Naive B cell (primary cell): ENCODE measurements around the gene CEP85L. TPM values are rescaled to one million over a fixed set of nuclear protein-coding genes. Genes with fewer than 3 reads are reported as not detected.
A peak's percentile ranks its signal among the peaks of the same experiment; 100 is the strongest.

Source experiments
- ATAC-seq, 2 donors: fragments of 150-1000 bp; cut with Tn5 transposase; 2 replicates each; pipeline ENCODE4 v1.10.0; 2021; ENCODE audit warnings: low read depth in 2 of 2, mild to moderate bottlenecking in 2 of 2, moderate library complexity in 2 of 2
- DNase-seq: peaks from one replicate; pipeline ENCODE4 v3.0.0; 2022
- H3K27ac Mint-ChIP-seq, 6 donors: one replicate each; pipeline ENCODE4 v1.8.0; 2020 to 2022; ENCODE audit warnings: mild to moderate bottlenecking in 6 of 6, mixed read lengths in 6 of 6, moderate library complexity in 5 of 6, inconsistent platforms in 2 of 6
- H3K27me3 Mint-ChIP-seq, 3 donors: one replicate each; pipeline ENCODE4 v1.8.0; 2021 to 2022; ENCODE audit warnings: mixed read lengths in 3 of 3, mild to moderate bottlenecking in 1 of 3
- H3K36me3 Mint-ChIP-seq, 2 donors: one replicate each; pipeline ENCODE4 v1.8.0; 2020 to 2022; ENCODE audit warnings: mixed read lengths in 2 of 2, inconsistent platforms in 1 of 2, mild to moderate bottlenecking in 1 of 2
- H3K4me1 Mint-ChIP-seq, 3 donors: one replicate each; pipeline ENCODE4 v1.8.0; 2020 to 2022; ENCODE audit warnings: mixed read lengths in 3 of 3, inconsistent platforms in 1 of 3, mild to moderate bottlenecking in 1 of 3, moderate library complexity in 1 of 3
- H3K4me3 Mint-ChIP-seq, 8 donors: one replicate each; pipeline ENCODE4 v1.8.0; 2020 to 2022; ENCODE audit warnings: mild to moderate bottlenecking in 8 of 8, mixed read lengths in 8 of 8, moderate library complexity in 8 of 8, inconsistent platforms in 2 of 8
- H3K9me3 Mint-ChIP-seq, 7 donors: one replicate each; pipeline ENCODE4 v1.8.0; 2020 to 2022; ENCODE audit warnings: mixed read lengths in 7 of 7, mild to moderate bottlenecking in 5 of 7, inconsistent platforms in 2 of 7, moderate library complexity in 1 of 7
- polyA plus RNA-seq, 6 donors: library from polyadenylated mRNA; unstranded; fragments of 300-500 nt; fragmentation: Illumina TruSeq; gene quantifications; one replicate each; pipeline ENCODE4 v1.2.3, GENCODE V29; 2021; ENCODE audit warnings: low read depth in 6 of 6

The CEP85L gene
- polyA plus RNA-seq, 6 donors from 2014 or later: 19.6 to 31.0 (median 25.0) TPM

GRCh38 chr6:118597636-118598035 lies 53.8 kb downstream of the CEP85L start:
- ATAC-seq (no peak), DNase-seq (no peak)
- no peak overlapping the region for H3K27ac Mint-ChIP-seq
- H3K27me3 Mint-ChIP-seq: no peaks in the 10 kb centered on the region
- peaks cover 0 to 2% (median 0%) of the 10 kb centered on the region in 7 donors for H3K9me3 Mint-ChIP-seq
- H3K4me1 Mint-ChIP-seq: peaks cover 8 to 17% (median 11%) of the 10 kb centered on the region in 3 donors
- peaks cover 8 to 14% of the 10 kb centered on the region in 2 donors for H3K36me3 Mint-ChIP-seq
- H3K4me3 Mint-ChIP-seq: no peak overlapping the region

- H3K4me1 Mint-ChIP-seq: peaks cover 8 to 17% (median 11%) of the 10 kb centered on the region in 3 donors
- H3K9me3 Mint-ChIP-seq: peaks cover 0 to 2% (median 0%) of the 10 kb centered on the region in 7 donors
- H3K27ac Mint-ChIP-seq: peak overlapping the region in 1 of 6 donors; percentile 53
- DNase-seq: no peak
- H3K4me3 Mint-ChIP-seq: no peak overlapping the region
- ATAC-seq: no peak
- no peaks in the 10 kb centered on the region for H3K27me3 Mint-ChIP-seq
- peaks cover 8 to 14% of the 10 kb centered on the region in 2 donors for H3K36me3 Mint-ChIP-seq
Measured at GRCh38 chr6:118596774-118597320, 54.5 kb downstream of the CEP85L start.

GRCh38 chr6:118594877-118595276 lies 56.5 kb downstream of the CEP85L start:
- no peak for DNase-seq
- Mint-ChIP-seq H3K9me3 (peaks cover 0 to 2% (median 0%) of the 10 kb centered on the region in 7 donors), H3K36me3 (peaks cover 14 to 17% of the 10 kb centered on the region in 2 donors), H3K27me3 (no peaks in the 10 kb centered on the region), H3K4me1 (peaks cover 11 to 32% (median 16%) of the 10 kb centered on the region in 3 donors), H3K27ac (no peak overlapping the region), H3K4me3 (no peak overlapping the region)
- ATAC-seq: no peak

- peaks cover 6 to 31% (median 10%) of the 10 kb centered on the region in 3 donors for H3K4me1 Mint-ChIP-seq
- H3K36me3 Mint-ChIP-seq: peaks cover 3 to 9% of the 10 kb centered on the region in 2 donors
- H3K9me3 Mint-ChIP-seq: peaks cover 0 to 2% (median 0%) of the 10 kb centered on the region in 7 donors
- peak overlapping the region in 1 of 6 donors; percentile 34 for H3K27ac Mint-ChIP-seq
- H3K4me3 Mint-ChIP-seq: no peak overlapping the region
- DNase-seq (no peak), ATAC-seq (no peak)
- H3K27me3 Mint-ChIP-seq: no peaks in the 10 kb centered on the region
Measured at GRCh38 chr6:118591897-118592296, 59.5 kb downstream of the CEP85L start.

- Mint-ChIP-seq H3K4me3 (no peak overlapping the region), H3K4me1 (peaks cover 6 to 23% (median 10%) of the 10 kb centered on the region in 3 donors), H3K36me3 (peaks cover 9 to 11% of the 10 kb centered on the region in 2 donors), H3K27ac (peak overlapping the region in 1 of 6 donors; percentile 19), H3K9me3 (no peaks in the 10 kb centered on the region), H3K27me3 (no peaks in the 10 kb centered on the region)
- DNase-seq (no peak), ATAC-seq (no peak)
Measured at GRCh38 chr6:118589649-118590365, 61.6 kb downstream of the CEP85L start.

- H3K4me1 Mint-ChIP-seq: peaks cover 6 to 23% (median 10%) of the 10 kb centered on the region in 3 donors
Measured at GRCh38 chr6:118589186-118589585, 62.2 kb downstream of the CEP85L start.

GRCh38 chr6:118588626-118589025 lies 62.8 kb downstream of the CEP85L start:
- DNase-seq (no peak), ATAC-seq (no peak)
- Mint-ChIP-seq H3K27ac (peak overlapping the region in 1 of 6 donors; percentile 71), H3K9me3 (no peaks in the 10 kb centered on the region), H3K36me3 (peaks cover 9 to 11% of the 10 kb centered on the region in 2 donors), H3K27me3 (no peaks in the 10 kb centered on the region), H3K4me1 (peaks cover 5 to 23% (median 6%) of the 10 kb centered on the region in 3 donors), H3K4me3 (no peak overlapping the region)

More at GRCh38 chr6:118589186-118589585, 62.2 kb downstream of the CEP85L start:
- H3K36me3 Mint-ChIP-seq: peaks cover 9 to 11% of the 10 kb centered on the region in 2 donors
- peak overlapping the region in 2 of 6 donors; percentile 3 to 15 for H3K27ac Mint-ChIP-seq
- DNase-seq (no peak), ATAC-seq (no peak)
- H3K4me3 Mint-ChIP-seq: no peak overlapping the region
- H3K27me3 Mint-ChIP-seq: no peaks in the 10 kb centered on the region
- no peaks in the 10 kb centered on the region for H3K9me3 Mint-ChIP-seq

GRCh38 chr6:118586746-118587485 lies 64.5 kb downstream of the CEP85L start:
- no peak for ATAC-seq
- no peaks in the 10 kb centered on the region for H3K9me3 Mint-ChIP-seq
- H3K4me3 Mint-ChIP-seq: no peak overlapping the region
- H3K27me3 Mint-ChIP-seq: no peaks in the 10 kb centered on the region
- H3K36me3 Mint-ChIP-seq: peaks cover 15 to 17% of the 10 kb centered on the region in 2 donors
- H3K4me1 Mint-ChIP-seq: peaks cover 6 to 31% (median 14%) of the 10 kb centered on the region in 3 donors
- peak overlapping the region in 2 of 6 donors; percentile 36 to 42 for H3K27ac Mint-ChIP-seq
- no peak for DNase-seq

GRCh38 chr6:118584911-118585310 lies 66.5 kb downstream of the CEP85L start:
- peaks cover 3 to 26% (median 17%) of the 10 kb centered on the region in 3 donors for H3K4me1 Mint-ChIP-seq
- no peak for ATAC-seq
- H3K27ac Mint-ChIP-seq: no peak overlapping the region
- peaks cover 6 to 14% (median 8%) of the 10 kb centered on the region in 7 donors for H3K9me3 Mint-ChIP-seq
- H3K36me3 Mint-ChIP-seq: peaks cover 27 to 30% of the 10 kb centered on the region in 2 donors
- H3K4me3 Mint-ChIP-seq: no peak overlapping the region
- DNase-seq: no peak
- no peaks in the 10 kb centered on the region for H3K27me3 Mint-ChIP-seq

GRCh38 chr6:118581489-118581959 lies 69.9 kb downstream of the CEP85L start:
- peaks cover 13 to 47% (median 37%) of the 10 kb centered on the region in 7 donors for H3K9me3 Mint-ChIP-seq
- H3K27ac Mint-ChIP-seq: peak overlapping the region in 2 of 6 donors; percentile 21 to 50
- peaks cover 2 to 20% (median 18%) of the 10 kb centered on the region in 3 donors for H3K4me1 Mint-ChIP-seq
- no peaks in the 10 kb centered on the region for H3K27me3 Mint-ChIP-seq
- no peak overlapping the region for H3K4me3 Mint-ChIP-seq
- peaks cover 44 to 48% of the 10 kb centered on the region in 2 donors for H3K36me3 Mint-ChIP-seq
- DNase-seq: no peak
- ATAC-seq: no peak

GRCh38 chr6:118580585-118581419 lies 70.6 kb downstream of the CEP85L start:
- H3K36me3 Mint-ChIP-seq: peaks cover 44 to 54% of the 10 kb centered on the region in 2 donors
- peaks cover 18 to 55% (median 44%) of the 10 kb centered on the region in 7 donors for H3K9me3 Mint-ChIP-seq
- peak overlapping the region in 3 of 6 donors; percentile 7 to 34 (median 19) for H3K27ac Mint-ChIP-seq
- peaks cover 2 to 20% (median 18%) of the 10 kb centered on the region in 3 donors for H3K4me1 Mint-ChIP-seq
- peak overlapping the region in 1 of 8 donors; percentile 51 for H3K4me3 Mint-ChIP-seq
- DNase-seq (peak; percentile 17), ATAC-seq (peak; percentile 56 to 63)
- no peaks in the 10 kb centered on the region for H3K27me3 Mint-ChIP-seq

GRCh38 chr6:118579786-118580185 lies 71.6 kb downstream of the CEP85L start:
- DNase-seq (no peak), ATAC-seq (no peak)
- Mint-ChIP-seq H3K27ac (peak overlapping the region in 1 of 6 donors; percentile 14), H3K27me3 (no peaks in the 10 kb centered on the region), H3K36me3 (peaks cover 51 to 64% of the 10 kb centered on the region in 2 donors), H3K4me1 (peaks cover 2 to 20% (median 18%) of the 10 kb centered on the region in 3 donors), H3K9me3 (peaks cover 19 to 65% (median 52%) of the 10 kb centered on the region in 7 donors), H3K4me3 (no peak overlapping the region)
